Stimulated activated CD8-positive, alpha-beta memory T cell treated with anti-CD3 and anti-CD28 coated beads, Interleukin-7, amount 100 ng/mL, for 1 hour (primary cell): ENCODE data around the gene KAZALD1.
"Not testable (repeated sequence)": the region's sequence is repeated elsewhere in the genome, so short reads cannot be mapped to it uniquely, and the experiment has no call there.

Experiments
- DNase-seq, 2 donors: peaks; one replicate each; pipeline ENCODE4 v3.0.0-alpha.2; 2020; ENCODE audit warnings: low read depth in 2 of 2

KAZALD1 gene

GRCh38 chr10:101030496-101031127 lies 31.2 kb upstream of the KAZALD1 start:
- DNase-seq: no peak

GRCh38 chr10:101031128-101031795 lies 30.5 kb upstream of the KAZALD1 start, which contains the start of the genes PDZD7 and SFXN3:
PDZD7 (minus strand) TSS chr10:101031129; CDS start chr10:101030219, 910 bp downstream.
SFXN3 (plus strand) TSS chr10:101031234; CDS start chr10:101034695, 3,461 bp downstream.
- DNase-seq: peak; percentile 93 to 94

GRCh38 chr10:101031796-101032636 lies 29.8 kb upstream of the KAZALD1 start:
- DNase-seq: peak; percentile 58 to 59

GRCh38 chr10:101032637-101033224 lies 29.1 kb upstream of the KAZALD1 start:
- DNase-seq: peak; percentile 27 to 43

GRCh38 chr10:101033276-101033675 lies 28.5 kb upstream of the KAZALD1 start:
- DNase-seq: no peak

- not testable (repeated sequence) for DNase-seq
Measured at GRCh38 chr10:101034404-101034803, 27.4 kb upstream of the KAZALD1 start.

GRCh38 chr10:101035314-101035713 lies 26.5 kb upstream of the KAZALD1 start:
- DNase-seq: no peak

GRCh38 chr10:101035916-101036702 lies 25.7 kb upstream of the KAZALD1 start:
- no peak for DNase-seq

- no peak for DNase-seq
Measured at GRCh38 chr10:101036726-101037125, 25.1 kb upstream of the KAZALD1 start.

- no peak for DNase-seq
Measured at GRCh38 chr10:101038484-101038883, 23.3 kb upstream of the KAZALD1 start.

GRCh38 chr10:101040061-101040460 lies 21.7 kb upstream of the KAZALD1 start:
- no peak for DNase-seq

GRCh38 chr10:101040851-101041250 lies 20.9 kb upstream of the KAZALD1 start:
- no peak for DNase-seq

- peak; percentile 45 to 57 for DNase-seq
Measured at GRCh38 chr10:101041252-101041761, 20.5 kb upstream of the KAZALD1 start.

- DNase-seq: no peak
Measured at GRCh38 chr10:101042118-101042517, 19.7 kb upstream of the KAZALD1 start.

- DNase-seq: peak; percentile 68 to 75
Measured at GRCh38 chr10:101042667-101043362, 19.0 kb upstream of the KAZALD1 start.

- DNase-seq: no peak
Measured at GRCh38 chr10:101043363-101043707, 18.5 kb upstream of the KAZALD1 start.

- DNase-seq: no peak
Measured at GRCh38 chr10:101044117-101044516, 17.7 kb upstream of the KAZALD1 start.

GRCh38 chr10:101046332-101047238 lies 15.2 kb upstream of the KAZALD1 start:
- no peak for DNase-seq

GRCh38 chr10:101047268-101047667 lies 14.5 kb upstream of the KAZALD1 start:
- no peak for DNase-seq
